SIG-M5 (cell line): ENCODE data around the gene TSPAN8.
"Not testable (repeated sequence)": the region's sequence is repeated elsewhere in the genome, so short reads cannot be mapped to it uniquely, and the experiment has no call there.

ENCODE experiments used
- DNase-seq: peaks from one replicate; lab custom pipeline; 2025; lab: John Stamatoyannopoulos, UW

TSPAN8 gene

GRCh38 chr12:71125949-71126348, 31.9 kb downstream of the TSPAN8 start:
- no peak for DNase-seq

- DNase-seq: no peak
These were observed 32.3 kb downstream of the TSPAN8 start for GRCh38 chr12:71125515-71125914.

GRCh38 chr12:71124835-71125460, 32.9 kb downstream of the TSPAN8 start:
- no peak for DNase-seq

- not testable (repeated sequence) for DNase-seq
These were observed 44.7 kb downstream of the TSPAN8 start for GRCh38 chr12:71113148-71113547.

GRCh38 chr12:71109834-71110233, 48.0 kb downstream of the TSPAN8 start:
- no peak for DNase-seq

GRCh38 chr12:71108355-71108754, 49.4 kb downstream of the TSPAN8 start:
- DNase-seq: no peak

- no peak for DNase-seq
These were observed 49.9 kb downstream of the TSPAN8 start for GRCh38 chr12:71107936-71108335.

GRCh38 chr12:71105956-71106355, 51.8 kb downstream of the TSPAN8 start:
- no peak for DNase-seq

- no peak for DNase-seq
These were observed 65.5 kb downstream of the TSPAN8 start for GRCh38 chr12:71092290-71092689.

- no peak for DNase-seq
These were observed 66.8 kb downstream of the TSPAN8 start for GRCh38 chr12:71090971-71091370.

- DNase-seq: no peak
These were observed 72.2 kb downstream of the TSPAN8 start for GRCh38 chr12:71085575-71085974.

- DNase-seq: no peak
These were observed 82.1 kb downstream of the TSPAN8 start for GRCh38 chr12:71075743-71076142.
